Measurements from ENCODE around the gene ATF7IP.
A peak's percentile ranks its signal among the peaks of the same experiment; 100 is the strongest.
"Not testable (repeated sequence)": the region's sequence is repeated elsewhere in the genome, so short reads cannot be mapped to it uniquely, and the experiment has no call there.

ATF7IP gene, protein sequence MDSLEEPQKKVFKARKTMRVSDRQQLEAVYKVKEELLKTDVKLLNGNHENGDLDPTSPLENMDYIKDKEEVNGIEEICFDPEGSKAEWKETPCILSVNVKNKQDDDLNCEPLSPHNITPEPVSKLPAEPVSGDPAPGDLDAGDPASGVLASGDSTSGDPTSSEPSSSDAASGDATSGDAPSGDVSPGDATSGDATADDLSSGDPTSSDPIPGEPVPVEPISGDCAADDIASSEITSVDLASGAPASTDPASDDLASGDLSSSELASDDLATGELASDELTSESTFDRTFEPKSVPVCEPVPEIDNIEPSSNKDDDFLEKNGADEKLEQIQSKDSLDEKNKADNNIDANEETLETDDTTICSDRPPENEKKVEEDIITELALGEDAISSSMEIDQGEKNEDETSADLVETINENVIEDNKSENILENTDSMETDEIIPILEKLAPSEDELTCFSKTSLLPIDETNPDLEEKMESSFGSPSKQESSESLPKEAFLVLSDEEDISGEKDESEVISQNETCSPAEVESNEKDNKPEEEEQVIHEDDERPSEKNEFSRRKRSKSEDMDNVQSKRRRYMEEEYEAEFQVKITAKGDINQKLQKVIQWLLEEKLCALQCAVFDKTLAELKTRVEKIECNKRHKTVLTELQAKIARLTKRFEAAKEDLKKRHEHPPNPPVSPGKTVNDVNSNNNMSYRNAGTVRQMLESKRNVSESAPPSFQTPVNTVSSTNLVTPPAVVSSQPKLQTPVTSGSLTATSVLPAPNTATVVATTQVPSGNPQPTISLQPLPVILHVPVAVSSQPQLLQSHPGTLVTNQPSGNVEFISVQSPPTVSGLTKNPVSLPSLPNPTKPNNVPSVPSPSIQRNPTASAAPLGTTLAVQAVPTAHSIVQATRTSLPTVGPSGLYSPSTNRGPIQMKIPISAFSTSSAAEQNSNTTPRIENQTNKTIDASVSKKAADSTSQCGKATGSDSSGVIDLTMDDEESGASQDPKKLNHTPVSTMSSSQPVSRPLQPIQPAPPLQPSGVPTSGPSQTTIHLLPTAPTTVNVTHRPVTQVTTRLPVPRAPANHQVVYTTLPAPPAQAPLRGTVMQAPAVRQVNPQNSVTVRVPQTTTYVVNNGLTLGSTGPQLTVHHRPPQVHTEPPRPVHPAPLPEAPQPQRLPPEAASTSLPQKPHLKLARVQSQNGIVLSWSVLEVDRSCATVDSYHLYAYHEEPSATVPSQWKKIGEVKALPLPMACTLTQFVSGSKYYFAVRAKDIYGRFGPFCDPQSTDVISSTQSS
- 108 to 315 (median 315) reads per million in 3 experiments for total RNA-seq

DNA sequence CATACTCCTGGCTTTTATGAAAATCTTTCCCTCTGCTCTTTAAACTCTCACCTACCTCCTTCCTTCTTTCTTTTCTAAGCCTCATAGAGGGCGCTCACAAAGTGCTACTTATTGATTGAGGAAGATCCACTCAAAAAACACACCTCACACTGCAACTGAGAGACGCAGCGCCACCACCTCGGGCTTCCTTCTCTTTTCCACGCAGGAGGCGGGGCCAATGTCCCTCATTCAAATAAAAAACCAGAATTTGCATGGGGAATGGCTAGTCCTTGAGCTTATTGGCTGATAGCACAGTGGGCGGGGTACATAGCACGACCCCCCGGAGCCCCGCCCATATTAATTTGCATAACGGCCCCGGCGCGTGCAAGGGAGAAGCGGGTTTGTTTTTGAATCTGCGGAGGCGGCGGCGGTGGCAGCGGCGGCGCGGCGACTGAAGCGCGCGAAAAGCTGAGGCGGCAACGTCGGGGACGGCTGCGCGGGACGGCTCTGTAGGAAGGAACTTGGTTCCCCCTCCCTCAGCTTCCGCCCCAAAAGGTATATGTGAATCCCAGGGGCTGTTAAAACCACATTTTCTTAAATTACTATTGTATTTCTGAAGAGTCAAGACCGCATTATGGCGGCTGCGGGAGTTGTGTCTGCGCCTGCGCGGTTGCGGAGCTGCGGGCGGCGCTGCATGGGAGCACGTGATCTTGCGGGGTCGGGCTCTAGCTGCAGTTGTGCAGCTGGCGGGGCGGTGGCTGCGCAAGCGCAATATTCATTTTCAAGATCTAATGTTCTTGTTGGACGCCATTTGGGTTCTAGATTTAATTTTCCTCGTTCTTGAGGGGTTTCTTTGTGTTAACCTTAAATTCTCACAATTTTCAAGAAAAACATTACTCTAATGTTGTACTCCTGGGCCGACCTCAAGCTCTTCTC, at the start of gene ATF7IP:
Gene ATF7IP (plus strand): TSS at position 389 of the 915 bp plus-strand sequence. CDS start 58,234 bp downstream, outside the sequence.
- DNase-seq = peak; percentile 97

DNA sequence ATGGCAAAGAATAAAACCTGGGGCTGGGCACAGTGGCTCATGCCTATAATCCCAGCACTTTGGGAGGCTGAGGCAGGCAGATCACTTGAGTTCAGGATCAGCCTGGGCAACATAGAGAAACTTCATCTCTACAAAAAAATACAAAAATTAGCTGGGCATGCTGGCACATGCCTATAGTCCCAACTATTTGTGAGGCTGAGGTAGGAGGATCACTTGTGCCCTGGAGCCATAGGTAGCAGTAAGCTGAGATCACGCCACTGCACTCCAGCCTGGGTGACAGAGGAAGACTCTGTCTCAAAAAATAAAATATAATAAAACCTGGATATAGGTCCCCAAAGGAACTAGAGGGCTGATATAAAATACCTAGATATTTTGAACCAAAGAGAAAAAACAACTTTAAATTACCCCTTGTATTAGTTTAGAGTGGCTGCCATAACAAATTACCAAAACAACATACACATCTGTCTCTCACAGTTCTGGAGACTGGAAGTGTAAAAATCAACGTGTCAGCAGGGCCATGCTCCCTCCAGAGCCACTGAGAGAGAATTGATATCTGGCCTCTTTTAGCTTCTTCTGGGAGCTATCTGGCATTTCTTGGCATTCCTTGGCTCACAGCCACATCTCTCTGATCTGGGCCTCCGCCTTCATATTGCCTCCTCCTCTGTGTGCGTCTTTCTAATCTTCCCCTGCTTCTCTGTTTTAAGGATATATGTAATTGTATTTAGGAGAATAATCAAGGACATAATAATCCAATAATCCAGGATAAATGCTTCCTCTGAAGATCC, 47.9 kb upstream of the ATF7IP start:
- no peak for DNase-seq

DNA sequence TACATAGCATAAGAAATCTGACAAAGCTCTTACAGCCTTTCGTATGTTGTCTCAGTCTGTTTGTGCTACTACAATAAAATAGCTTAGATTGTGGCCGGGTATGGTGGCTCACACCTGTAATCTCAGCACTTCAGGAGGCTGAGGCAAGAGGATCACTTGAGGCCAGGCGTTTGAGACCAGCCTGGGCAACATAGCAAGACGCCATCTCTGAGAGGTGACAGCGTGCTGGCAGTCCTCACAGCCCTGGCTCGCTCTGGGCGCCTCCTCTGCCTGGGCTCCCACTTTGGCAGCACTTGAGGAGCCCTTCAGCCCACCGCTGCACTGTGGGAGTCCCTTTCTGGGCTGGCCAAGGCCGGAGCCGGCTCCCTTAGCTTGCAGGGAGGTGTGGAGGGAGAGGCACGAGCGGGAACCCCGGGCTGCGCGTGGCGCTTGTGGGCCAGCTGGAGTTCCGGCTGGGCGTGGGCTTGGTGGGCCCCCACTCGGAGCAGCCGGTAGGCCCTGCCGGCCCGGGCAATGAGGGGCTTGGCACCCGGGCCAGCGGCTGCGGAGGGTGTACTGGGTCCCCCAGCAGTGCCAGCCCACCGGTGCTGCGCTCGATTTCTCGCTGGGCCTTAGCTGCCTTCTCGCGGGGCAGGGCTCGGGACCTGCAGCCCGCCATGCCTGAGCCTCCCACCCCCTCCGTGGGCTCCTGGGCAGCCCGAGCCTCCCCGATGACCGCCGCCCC, 45.6 kb upstream of the ATF7IP start:
- not testable (repeated sequence) for DNase-seq

DNA sequence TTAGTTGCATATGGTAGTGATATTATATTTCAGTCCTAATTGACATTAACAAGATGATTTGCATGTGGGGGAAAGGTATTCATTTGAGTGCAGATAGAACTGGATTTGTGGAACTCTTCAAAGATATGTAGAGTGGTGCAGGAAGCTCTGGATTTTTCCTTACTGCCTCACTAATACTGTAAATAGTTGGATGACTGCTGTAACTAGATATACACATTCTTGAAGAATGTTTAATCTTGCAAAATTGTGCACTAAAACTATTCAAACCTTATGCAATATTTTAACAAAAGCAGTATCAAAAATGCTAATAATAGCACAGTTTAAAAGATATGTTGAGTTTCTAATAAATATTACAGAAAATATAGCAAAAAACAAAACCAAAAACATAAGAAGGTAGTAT, 43.1 kb upstream of the ATF7IP start:
- DNase-seq = no peak

DNA sequence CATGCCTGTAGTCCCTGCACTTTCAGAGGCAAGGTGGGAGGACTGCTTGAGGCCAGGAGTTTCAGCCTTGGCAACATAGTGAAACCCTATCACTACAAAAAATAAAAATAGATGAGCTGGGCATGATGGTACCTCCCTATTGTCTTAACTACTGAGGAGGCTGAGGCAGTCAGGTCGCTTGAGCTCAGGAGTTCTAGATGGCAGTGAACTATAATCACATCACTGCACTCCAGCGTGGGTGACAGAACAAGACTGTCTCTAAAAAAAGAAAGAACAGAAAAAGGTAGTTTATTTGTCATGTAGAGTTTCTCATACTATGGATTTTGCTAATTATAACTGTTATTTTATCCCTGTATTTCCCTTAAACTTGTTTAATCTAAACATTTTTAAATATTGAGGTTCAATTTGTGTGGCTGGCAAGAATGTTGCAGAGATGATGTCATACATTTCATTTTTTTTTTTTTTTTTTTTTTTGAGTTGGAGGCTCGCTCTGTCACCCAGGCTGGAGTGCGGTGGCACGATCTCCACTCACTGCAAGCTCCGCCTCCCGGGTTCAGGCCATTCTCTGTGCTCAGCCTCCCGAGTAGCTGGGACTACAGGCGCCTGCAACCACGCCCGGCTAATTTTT, 39.7 kb upstream of the ATF7IP start:
- DNase-seq = no peak

DNA sequence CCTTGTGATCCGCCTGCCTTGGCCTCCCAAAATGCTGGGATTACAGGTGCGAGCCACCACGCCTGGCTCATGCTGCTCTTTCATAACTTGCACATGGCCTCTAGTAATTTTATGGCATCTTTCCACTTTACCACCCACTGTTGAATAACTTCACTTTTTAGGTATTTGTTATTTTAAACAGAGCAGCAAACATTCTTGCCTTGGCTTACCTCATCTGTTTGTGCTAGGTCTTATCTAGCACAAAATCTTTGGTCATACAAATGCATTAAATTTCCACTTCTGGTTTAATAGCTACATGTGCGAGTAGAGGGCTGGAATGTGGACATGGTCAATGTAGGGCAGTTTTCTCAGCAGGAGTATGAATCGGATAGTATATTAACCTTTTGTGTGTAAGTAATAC, 38.8 kb upstream of the ATF7IP start:
- no peak for DNase-seq

DNA sequence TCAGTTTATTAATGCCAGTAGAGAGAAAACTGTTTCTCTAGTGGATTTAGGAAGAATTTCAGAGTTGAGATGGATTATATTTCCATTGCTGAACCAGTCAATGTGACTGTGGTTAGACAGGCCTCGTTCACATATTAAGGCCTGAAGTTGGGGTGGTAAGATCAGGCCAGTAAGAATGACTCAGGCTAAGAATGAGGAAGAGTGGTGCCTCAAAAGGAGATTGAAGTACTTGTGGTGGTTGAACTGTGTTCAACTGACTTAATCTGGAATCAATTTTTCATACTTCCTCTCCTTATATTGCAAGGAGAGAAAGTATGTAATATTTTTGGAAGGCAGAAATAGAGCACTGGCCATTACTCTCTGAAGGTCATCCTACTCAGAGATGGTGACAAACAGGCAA, 37.8 kb upstream of the ATF7IP start:
- no peak for DNase-seq

DNA sequence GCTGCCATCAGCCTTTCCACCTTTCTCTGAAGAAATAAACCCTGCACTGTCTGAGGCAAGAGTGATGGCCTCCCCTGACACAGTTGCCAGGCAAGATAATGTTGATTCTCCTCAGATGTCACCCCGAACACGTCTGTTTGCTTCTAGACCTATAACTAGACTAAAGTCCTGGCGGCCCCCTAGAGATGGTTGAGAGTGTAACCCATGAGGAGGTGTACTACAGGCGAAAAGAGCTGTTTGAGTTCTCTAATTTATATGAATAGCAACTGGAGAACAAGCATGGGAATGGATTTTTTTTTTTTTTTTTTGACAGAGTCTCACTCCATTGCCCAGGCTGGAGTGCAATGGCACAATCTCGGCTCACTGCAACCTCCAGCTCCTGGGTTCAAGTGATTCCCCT, 33.0 kb upstream of the ATF7IP start:
- no peak for DNase-seq

DNA sequence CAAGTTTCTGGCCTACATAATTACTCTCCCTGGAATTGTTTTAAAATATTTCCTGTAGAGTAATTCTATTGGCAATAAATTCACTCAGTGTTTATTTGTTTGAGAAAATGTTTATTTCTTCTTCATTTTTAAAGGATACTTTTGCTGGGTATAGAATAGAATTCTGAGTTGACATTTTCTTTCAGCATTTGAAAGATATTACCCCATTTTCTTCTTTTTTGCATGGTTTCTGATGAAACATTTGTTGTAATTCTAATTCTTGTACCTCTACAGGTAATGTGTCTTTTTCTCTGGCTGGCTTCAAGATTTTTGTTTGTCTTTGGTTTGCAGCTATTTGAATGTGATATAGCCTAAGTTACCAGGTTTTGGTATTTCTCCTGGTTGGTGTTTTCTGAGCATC, 25.1 kb upstream of the ATF7IP start:
- no peak for DNase-seq

DNA sequence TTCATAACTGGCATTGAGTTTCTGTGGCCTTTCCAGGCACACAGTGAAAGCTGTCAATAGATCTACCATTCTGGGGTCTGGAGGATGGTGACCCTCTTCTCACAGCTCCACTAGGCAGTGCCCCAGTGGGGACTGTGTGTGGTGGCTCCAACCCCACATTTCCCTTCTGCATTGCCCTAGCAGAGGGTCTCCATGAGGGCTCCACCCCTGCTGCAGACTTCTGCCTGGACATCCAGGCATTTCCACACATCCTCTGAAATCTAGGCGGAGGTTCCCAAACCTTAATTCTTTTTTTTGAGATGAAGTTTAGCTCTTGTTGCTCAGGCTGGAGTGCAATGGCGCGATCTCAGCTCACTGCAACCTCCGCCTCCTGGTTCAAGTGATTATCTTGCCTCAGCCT, 14.0 kb upstream of the ATF7IP start:
- DNase-seq = not testable (repeated sequence)

DNA sequence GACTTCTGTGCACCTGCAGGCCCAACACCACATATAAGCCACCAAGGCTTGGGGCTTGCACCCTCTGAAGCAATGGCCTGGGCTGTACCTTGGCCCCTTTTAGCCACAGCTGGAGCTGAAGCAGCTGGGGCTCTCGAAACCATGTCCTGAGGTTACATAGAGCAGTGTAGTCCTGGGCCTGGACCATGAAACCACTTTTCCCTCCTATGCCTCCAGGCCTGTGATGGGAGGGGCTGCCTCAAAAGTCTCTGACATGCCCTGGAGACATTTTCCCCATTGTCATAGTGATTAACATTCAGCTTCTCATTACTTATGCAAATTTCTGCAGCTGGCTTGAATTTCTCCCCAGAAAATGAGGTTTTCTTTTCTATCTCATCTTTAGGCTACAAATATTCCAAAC, 13.4 kb upstream of the ATF7IP start:
- not testable (repeated sequence) for DNase-seq

DNA sequence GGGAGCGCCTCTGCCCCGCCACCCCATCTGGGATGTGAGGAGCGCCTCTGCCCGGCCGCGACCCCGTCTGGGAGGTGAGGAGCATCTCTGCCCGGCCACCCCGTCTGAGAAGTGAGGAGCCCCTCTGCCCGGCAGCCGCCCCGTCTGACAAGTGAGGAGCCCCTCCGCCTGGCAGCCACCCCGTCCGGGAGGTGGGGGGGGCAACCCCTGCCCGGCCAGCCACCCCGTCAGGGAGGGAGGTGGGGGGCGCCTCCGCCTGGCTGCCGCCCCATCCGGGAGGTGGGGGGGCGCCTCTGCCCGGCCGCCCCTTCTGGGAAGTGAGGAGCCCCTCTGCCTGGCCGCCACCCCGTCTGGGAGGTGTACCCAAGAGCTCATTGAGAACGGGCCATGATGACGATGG, 10.8 kb upstream of the ATF7IP start:
- DNase-seq = not testable (repeated sequence)

DNA sequence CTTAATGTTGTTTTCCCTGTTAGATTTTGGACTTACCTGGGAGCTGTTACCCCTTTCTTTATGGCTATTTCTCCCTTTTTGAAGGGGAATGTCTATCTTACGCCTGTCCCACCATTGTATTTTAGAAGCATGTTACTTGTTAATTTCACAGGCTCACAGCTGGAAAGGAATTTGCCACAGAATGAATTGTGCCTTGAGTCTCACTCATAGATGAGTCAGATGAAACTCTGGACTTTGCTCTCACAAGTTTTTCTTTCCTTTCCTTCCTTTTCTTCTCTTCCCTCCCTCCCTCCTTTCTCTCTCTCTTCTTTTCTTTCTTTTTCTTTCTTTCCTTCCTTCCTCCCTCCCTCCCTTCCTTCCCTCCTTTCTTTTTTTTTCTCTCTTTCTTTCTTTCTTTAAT, 9.3 kb upstream of the ATF7IP start:
- DNase-seq = no peak

DNA sequence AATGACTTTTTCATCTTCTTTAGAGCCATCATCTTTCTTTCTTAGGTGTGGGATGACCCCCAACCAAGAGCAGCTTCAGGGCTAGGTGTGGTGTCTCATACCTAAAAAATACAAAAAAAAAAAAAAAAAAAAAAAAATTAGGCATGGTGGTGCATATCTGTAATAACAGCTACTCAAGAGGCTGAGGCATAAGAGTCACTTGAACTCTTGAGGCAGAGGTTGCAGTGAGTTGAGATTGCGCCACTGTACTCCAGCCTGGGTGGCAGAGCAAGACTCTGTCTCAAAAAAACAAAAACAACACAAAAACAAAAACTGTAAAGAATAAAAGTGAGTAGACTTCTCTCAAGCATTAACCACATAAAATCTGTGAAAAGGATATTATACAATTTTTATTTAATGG, 8.0 kb upstream of the ATF7IP start:
- DNase-seq = no peak

DNA sequence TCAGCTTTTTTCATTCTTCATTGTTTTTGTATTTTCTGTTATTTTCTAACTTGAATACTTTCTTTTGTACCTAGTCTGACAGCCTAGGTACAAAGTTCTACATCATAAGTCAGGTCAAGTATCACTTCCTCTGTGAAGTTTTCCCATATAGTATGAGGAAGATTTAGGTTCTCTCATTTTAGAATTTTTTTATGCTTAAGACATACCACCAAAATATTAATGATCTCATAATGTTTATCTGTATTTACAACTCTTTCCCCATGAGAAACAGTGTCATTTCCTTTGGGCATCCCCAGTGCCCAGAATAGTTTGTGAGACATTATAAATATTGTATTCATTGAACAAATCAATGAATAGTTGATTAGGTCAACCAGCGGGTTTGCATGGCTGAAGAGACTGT, 3.1 kb upstream of the ATF7IP start:
- DNase-seq = no peak

DNA sequence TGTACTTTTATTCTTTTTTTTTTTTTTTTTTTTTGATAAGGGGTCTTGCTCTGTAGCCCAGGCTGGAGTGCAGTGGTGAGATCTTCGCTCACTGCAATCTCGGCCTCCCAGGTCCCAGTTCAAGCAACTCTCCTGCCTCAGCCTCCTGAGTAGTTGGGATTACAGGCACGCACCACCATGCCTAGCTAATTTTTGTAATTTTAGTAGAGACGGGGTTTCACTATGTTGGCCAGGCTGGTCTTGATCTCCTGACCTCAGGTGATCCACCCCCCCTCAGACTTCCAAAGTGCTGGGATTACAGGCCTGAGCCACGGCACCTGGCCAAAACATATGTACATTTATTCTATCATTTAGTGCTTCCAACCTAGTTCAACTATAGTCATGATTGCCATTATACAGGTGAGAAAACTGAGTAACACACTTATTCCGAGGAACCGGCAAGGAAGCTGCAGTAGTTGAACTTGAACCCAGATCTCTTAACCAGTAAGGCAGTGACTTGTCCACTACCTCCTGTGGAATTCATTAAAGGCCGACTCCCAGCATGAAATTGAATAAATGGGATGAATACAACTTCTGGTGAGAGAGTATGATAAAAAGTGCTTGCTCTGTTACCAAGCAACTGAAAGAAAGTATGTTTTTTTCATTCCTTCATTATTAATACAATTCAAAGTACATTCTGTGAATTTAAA, 755 bp upstream of the ATF7IP start:
- no peak for DNase-seq

DNA sequence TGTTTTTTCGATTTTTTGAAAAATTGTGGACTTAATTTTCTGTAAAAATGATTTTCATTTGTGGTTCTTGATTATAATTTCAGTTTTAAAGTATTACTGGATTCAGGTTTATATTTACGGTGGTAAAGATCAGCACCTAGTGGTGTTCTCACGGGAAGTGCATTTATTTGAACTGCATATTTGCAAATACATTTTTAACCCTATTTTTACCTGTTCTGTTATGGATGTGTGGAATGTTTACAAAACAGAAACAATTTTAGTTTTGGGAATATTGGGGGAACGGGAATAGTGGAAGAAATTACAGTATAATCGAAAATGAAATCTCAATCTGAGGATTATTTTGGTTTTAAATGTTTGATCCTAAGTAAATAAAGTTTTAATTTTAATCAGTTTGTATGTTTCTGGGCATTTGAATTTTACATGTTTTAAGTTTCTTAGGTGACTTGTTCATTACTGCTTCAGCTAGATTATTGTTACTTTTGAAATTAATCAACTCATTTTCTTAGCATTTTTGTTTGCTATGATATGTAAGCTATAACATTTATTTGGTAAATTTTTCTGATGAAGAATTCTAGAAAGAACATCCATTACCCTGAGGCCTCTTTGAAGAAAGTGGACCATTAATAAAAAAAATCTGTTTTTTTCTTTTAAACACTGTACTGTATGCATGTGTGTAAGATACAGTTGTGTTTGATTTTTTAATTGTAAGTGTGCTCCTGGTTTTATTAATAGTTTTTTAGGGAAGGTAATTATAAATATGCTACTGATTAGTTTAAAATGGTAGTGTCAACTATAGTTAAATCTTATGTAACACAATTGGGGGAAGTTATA, 942 bp downstream of the ATF7IP start:
- DNase-seq = no peak

DNA sequence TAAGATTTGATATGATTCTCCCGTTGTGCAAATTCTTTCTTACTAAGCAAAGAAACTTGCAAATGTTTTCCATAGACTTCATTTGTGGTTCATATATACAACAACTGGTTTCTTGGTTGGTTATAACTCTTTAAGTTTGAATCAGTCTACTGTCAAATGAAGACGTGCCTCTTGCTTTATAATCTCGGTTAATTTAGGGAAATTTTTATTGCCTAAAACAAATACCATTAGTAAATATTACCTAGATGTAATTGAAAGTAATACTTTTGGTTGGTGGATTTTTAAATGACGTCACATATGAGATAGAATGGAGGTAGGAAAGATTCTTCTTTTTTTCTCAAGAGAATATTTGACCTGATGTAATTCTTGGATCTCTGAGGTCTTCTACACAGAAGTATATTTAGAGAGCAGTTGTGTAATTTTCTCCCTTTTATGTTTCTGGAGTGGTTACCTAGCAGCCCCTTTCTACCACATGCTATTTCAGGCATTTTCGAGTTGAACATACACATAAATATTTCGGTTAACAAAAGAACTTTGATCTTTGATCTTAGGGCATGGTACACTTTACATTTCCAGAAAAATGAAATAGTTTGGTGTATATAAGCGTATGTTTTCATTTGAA, 1.7 kb downstream of the ATF7IP start:
- DNase-seq = peak; percentile 69
